H1 (cell line): ENCODE measurements around the gene CYP26C1. TPM values are rescaled to one million over a fixed set of nuclear protein-coding genes. Genes with fewer than 3 reads are reported as not detected.

Source experiments
- SIN3A ChIP-seq, 2 experiments: IDR thresholded peaks in 1 of 2; conservative IDR thresholded peaks in 1 of 2; 2 replicates each; pipeline ENCODE4 v1.6.1; 2011 to 2012; ENCODE audit warnings: low read length in 2 of 2, improper control_type of control experiment in 1 of 2, low read depth in 1 of 2, mild to moderate bottlenecking in 1 of 2
- polyA plus RNA-seq, 7 experiments: library from polyadenylated mRNA; depleted of rRNA in 3 of 7; stranded (reverse) in 5 of 7; unstranded in 2 of 7; fragments of >200 nt in 5 of 7; fragments of 200-250 nt in 2 of 7; gene quantifications; 1 replicate in 5 of 7; 2 replicates in 1 of 7; 4 replicates in 1 of 7; pipeline versions ENCODE4 v1.2.1 to v1.2.3, GENCODE V29; 2011 to 2013; ENCODE audit warnings: missing spikeins in 2 of 7, mixed read lengths in 2 of 7
- total RNA-seq: library from RNA; stranded (reverse); fragmentation: NEBNext Ultra II Directional; extraction: Animal tissue kit (Norgen Biotek cat#: 25700); gene quantifications from 2 replicates; pipeline ENCODE4 v1.2.1, GENCODE V29; 2021
- TF ChIP-seq, protein P1 (sequence below): IDR thresholded peaks from 2 replicates; pipeline ENCODE4 v1.6.1; 2011; ENCODE audit warnings: low read depth, mild to moderate bottlenecking, low read length; ENCODE audit not compliant: insufficient read depth

Gene CYP26C1
- total and polyA plus RNA-seq, 2 of the 8 experiments (the other 6 are each of a cell fraction or from before 2014, with no cell fraction given) = 0.12 to 0.28 TPM

DNA sequence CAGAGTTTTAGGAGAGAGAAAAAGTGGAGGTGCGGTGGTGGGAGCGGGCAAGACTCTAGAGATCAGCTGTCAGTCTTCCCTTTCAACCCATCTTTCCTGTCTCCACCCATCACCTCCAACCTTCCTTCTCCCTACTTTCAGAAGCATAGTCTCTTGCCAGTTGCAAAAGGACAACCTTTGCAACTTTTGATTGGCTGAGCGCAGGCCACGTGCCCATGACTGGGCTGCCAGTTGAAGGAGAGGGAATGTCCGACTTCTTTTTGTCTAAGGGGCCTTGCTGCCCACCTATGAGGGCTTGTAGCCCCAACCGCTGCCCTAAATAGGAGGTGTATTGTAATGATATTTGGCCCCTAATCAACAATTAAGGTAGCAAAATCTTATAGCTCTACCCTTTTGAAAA is 25.7 kb downstream of the CYP26C1 start (continued):
- TF ChIP-seq SIN3A (conservative IDR thresholded peaks at IDR 0.05 in 1 of 2, IDR thresholded peaks at IDR 0.05 in 1 of 2; ENCODE audit: low read depth in 1 of 2, low read length in 2 of 2) = no peak
- TF ChIP-seq, protein P1, sequence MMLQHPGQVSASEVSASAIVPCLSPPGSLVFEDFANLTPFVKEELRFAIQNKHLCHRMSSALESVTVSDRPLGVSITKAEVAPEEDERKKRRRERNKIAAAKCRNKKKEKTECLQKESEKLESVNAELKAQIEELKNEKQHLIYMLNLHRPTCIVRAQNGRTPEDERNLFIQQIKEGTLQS = no peak
